ENCODE results near the gene ACD. TPM values are rescaled to one million over a fixed set of nuclear protein-coding genes. Genes with fewer than 3 reads are reported as not detected.
"Not testable (repeated sequence)": the region's sequence is repeated elsewhere in the genome, so short reads cannot be mapped to it uniquely, and the experiment has no call there.

Gene ACD
- total and polyA plus RNA-seq, 9 of the 15 experiments (the other 6 are each of a cell fraction or from before 2014, with no cell fraction given) = 4.2 to 47.4 (median 19.2) TPM

DNA sequence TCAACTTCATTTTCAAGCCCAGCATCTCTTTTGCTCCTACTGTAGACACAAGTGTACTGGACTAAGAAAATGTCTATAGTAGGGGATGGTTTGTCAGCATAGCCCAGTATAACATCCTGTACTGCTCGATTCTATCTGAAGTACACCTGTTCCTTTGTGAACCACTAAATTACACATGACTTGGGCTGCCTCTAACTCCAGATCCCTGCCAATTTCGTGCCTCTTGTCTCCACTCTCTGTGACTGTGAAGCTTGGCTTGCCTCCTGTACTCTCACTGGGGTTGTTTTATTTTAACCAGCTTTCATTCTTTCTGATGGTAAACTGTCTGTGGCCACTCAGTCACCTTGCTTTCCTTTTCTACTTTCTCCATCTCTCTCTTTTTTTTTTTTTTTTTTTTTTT lies 34.6 kb upstream of the ACD start:
- Histone ChIP-seq H4K20me1 (replicated peaks; ENCODE audit: control insufficient read depth, insufficient read depth, low read length) (no peaks in the 10 kb centered on the region), H3K4me1 (replicated peaks in 1 of 2; ENCODE audit: control insufficient read depth in 2 of 2, insufficient read depth in 2 of 2, low read length in 2 of 2) (no peaks in the 10 kb centered on the region; a peak in 1 of 5 replicates), H3K4me2 (ENCODE audit: insufficient read depth, low read length) (no peak overlapping the region), H3K9ac (ENCODE audit: insufficient read depth in 1 of 2, low read depth in 2 of 2, low read length in 2 of 2) (no peak overlapping the region), H2AFZ (ENCODE audit: low read depth, low read length) (no peak overlapping the region), H3K9me1 (ENCODE audit: control insufficient read depth, insufficient read depth, low read length) (no peaks in the 10 kb centered on the region), H3K4me3 (no peak overlapping the region), H3K79me2 (ENCODE audit: control insufficient read depth, insufficient read depth, low read length) (no peaks in the 10 kb centered on the region), H3K27me3 (ENCODE audit: control insufficient read depth in 2 of 2, insufficient read depth in 2 of 2, low read length in 2 of 2) (no peaks in the 10 kb centered on the region), H3K27ac (ENCODE audit: extremely low read depth, low read depth, low read length) (no peak overlapping the region), H3K9me3 (replicated peaks; ENCODE audit: control insufficient read depth, insufficient read depth, low read depth, low read length) (no peaks in the 10 kb centered on the region; the same call in none of the 2 replicates), H3K36me3 (ENCODE audit: control insufficient read depth, insufficient read depth, low read length) (peaks cover 8% of the 10 kb centered on the region; the same call in 1 of the 3 replicates)
- in situ Hi-C loops (cut with MboI) = no loop called here
- BruUV-seq (replicated peaks) = no TSS peak
- ATAC-seq = no peak
- DNase-seq (ENCODE audit: extremely low read depth in 1 of 4, low spot score in 3 of 4) = no peak
- ChIA-PET POLR2A (interaction anchor here (0.6 kb wide), 1 partner anchor 215 kb away, joined by 4 read pairs; no protein-coding TSS in a partner anchor), CTCF (ENCODE audit: low intra/inter-chr PET ratio) (no interaction called here)
- WGBS (ENCODE audit: insufficient coverage, low coverage, missing lambda C conversion rate) = 31% methylated on average over 2 of the region's 2 CpGs
- TF ChIP-seq C11orf30 (IDR thresholded peaks at IDR 0.05; ENCODE audit: low read depth) (no peak), ZNF253 (CRISPR knock-in tag; conservative IDR thresholded peaks at IDR 0.05) (no peak), CREB3L1 (IDR thresholded peaks at IDR 0.05; ENCODE audit: borderline replicate concordance, low read depth) (no peak), RFX7 (CRISPR knock-in tag; IDR thresholded peaks at IDR 0.05) (no peak), MTF1 (CRISPR knock-in tag; IDR thresholded peaks at IDR 0.05; ENCODE audit: borderline replicate concordance) (no peak)
- no peak for FAIRE-seq
- intact Hi-C loops (cut with micrococcal nuclease) = no loop called here

GRCh38 chr16:67693517-67694285 lies 33.6 kb upstream of the ACD start:
- H3K27ac ChIP-seq (ENCODE audit: extremely low read depth, low read depth, low read length); H3K36me3 ChIP-seq (ENCODE audit: control insufficient read depth, insufficient read depth, low read length); H3K9me1 ChIP-seq (ENCODE audit: control insufficient read depth, insufficient read depth, low read length); H2AFZ ChIP-seq (ENCODE audit: low read depth, low read length); H3K4me1 ChIP-seq (replicated peaks in 1 of 2; ENCODE audit: control insufficient read depth in 2 of 2, insufficient read depth in 2 of 2, low read length in 2 of 2); BruUV-seq (replicated peaks); H3K9ac ChIP-seq (ENCODE audit: insufficient read depth in 1 of 2, low read depth in 2 of 2, low read length in 2 of 2); ATAC-seq; H4K20me1 ChIP-seq (replicated peaks; ENCODE audit: control insufficient read depth, insufficient read depth, low read length); H3K9me3 ChIP-seq (replicated peaks; ENCODE audit: control insufficient read depth, insufficient read depth, low read depth, low read length); H3K4me3 ChIP-seq; DNase-seq (ENCODE audit: extremely low read depth in 1 of 4, low spot score in 3 of 4); H3K79me2 ChIP-seq (ENCODE audit: control insufficient read depth, insufficient read depth, low read length); H3K27me3 ChIP-seq (ENCODE audit: control insufficient read depth in 2 of 2, insufficient read depth in 2 of 2, low read length in 2 of 2); FAIRE-seq; H3K4me2 ChIP-seq (ENCODE audit: insufficient read depth, low read length); in situ Hi-C loops (cut with MboI); intact Hi-C loops (cut with micrococcal nuclease): not testable (repeated sequence)
- ChIA-PET POLR2A (interaction anchor here (0.9 kb wide), 1 partner anchor 242 kb away, joined by 3 read pairs; no protein-coding TSS in a partner anchor), CTCF (ENCODE audit: low intra/inter-chr PET ratio) (interaction anchor here (0.7 kb wide), 1 partner anchor 192 kb away, joined by 5 read pairs; no protein-coding TSS in a partner anchor)
- 77% methylated on average over 8 of the region's 8 CpGs for WGBS (ENCODE audit: insufficient coverage, low coverage, missing lambda C conversion rate)

All from K562 (cell line).